Stimulated activated CD8-positive, alpha-beta memory T cell treated with anti-CD3 and anti-CD28 coated beads, Interleukin-7, amount 100 ng/mL, for 24 hours (primary cell): ENCODE results near the gene SECTM1.
"Not testable (repeated sequence)": the region's sequence is repeated elsewhere in the genome, so short reads cannot be mapped to it uniquely, and the experiment has no call there.

ENCODE experiments used
- DNase-seq: peaks from one replicate; pipeline ENCODE4 v3.0.0-alpha.2; 2020; ENCODE audit warnings: low read depth

Gene SECTM1

DNA sequence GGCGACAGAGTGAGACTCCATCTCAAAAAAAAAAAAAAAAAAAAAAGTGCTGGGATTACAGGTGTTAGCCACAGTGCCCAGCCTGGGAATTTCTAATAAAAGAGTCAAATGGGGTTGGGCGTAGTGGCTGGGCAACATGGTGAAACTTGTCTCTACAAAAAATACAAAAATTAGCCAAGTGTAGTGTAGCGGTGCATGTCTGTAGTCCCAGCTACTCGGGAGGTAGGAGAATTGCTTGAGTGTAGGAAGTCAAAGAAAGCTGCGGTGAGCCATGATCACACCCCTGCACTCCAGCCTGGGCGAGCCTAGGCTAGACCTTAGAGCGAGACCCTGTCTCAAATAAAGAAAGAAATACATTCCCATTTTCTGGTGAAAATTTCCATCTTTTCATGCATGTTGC, 35.6 kb upstream of the SECTM1 start:
- DNase-seq: no peak

DNA sequence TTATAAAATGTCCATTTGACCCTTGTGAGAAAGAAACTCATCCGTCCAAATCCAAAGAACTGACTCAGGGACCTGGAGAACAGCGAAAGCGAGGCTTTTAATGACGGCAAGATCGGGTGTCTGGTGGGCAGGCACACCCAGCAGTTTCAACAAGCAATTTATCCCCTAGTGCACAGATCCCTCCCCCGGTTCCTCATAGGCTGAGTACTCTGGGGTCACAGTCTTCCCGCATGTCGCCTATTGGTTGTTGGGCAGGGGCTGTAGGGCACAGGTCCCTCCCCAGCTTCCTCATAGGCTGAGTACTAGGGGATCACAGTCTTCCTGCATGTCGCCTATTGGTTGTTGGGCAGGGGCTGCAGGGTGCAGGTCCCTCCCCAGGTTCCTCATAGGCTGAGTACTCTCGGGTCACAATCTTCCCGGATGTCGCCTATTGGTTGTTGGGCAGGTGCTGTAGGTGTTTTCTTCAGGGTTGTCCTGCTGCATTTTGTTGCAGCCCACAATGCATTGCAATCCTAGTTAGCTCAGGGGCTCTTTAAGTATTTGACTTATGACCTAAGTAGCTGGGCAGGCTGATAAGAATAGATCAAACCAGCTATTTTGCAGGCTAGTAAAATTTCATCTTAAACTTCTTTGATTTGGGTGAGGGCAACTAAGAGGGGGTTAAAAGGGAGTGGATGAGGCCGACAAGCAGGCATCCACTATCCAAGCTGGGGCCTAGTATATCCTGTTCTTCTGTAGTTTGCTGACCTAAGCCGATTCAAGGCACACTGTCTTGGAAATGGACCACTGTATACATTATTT, 34.4 kb upstream of the SECTM1 start:
- DNase-seq: no peak

DNA sequence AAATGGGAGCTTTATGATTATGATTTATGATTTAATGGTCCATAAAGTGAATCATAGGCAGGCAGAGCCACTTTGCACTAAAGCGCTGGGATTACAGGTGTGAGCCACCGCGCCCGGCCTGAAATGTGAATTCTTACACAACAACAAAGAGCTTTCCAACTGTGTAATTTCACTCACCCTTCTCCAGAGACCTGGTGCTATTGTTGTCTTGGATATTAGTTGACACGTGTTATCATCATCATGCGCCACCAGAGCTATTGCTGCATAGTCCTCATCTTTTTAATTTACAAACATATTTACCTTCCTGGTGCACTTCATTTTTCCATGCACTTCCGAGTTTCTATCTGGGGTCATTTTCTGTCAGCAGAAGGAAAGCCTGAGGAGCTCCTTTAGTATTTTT, 33.2 kb upstream of the SECTM1 start:
- DNase-seq: no peak

DNA sequence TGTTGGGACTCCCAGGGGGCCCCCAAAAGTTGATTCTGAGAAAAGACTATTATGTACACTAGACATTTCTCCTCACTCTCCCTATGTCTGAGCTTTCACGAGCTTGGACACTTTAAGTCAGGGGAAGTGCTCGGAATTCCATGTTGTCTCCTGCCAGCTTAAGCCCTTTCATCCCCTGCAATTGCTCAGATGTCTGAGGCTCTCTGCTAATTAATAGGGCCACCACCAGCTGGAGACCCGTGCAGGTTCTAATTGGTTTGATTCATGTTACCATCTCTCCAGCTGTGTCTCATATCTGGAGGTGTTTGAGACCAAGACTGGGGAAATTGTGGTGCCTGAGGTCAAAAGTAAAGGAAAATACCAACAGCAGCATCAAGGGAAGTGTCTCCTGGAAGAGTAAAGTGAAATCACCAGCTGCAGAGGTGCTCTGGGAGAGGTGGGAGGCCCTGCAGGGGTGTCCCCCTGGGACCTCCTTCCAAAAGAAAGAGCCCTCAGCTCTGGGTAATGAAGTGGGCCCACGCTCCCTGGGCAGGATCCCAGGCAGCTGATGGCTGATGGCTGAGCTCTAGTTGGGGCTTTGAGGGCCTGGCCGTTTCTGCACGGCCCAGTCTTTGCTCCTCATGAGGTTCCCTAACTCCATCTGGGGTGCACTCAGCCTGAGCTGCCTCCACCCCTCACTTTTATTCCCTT, 32.2 kb upstream of the SECTM1 start:
- DNase-seq: no peak

DNA sequence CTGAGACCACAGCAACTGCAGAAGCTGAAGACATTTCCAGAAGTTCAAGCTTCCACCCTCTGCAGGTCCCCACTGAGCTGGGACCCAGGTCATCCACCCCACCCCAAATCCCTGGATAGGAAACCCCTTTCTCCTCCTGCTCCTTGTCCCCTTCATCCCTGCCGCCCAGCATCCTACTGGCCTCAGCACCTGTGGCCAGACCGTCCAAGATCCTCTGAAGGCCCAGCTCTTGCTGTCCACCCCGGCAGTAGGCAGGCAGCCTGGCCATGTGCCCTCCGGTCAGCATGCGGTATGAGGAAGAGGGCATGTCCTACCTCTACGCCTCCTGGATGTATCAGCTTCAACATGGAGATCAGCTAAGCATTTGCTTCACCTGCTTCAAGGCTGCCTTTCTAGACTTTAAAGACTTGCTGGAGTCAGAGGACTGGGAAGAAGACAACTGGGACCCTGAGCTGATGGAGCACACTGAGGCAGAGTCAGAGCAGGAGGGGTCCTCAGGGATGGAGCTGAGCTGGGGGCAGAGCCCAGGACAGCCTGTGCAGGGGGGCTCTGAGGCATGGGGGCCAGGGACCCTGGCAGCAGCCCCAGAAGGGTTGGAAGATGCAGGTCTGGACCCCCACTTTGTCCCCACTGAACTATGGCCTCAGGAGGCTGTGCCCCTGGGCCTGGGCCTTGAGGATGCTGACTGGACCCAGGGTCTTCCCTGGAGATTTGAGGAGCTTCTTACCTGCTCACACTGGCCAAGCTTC, 28.5 kb upstream of the SECTM1 start:
- DNase-seq: no peak

DNA sequence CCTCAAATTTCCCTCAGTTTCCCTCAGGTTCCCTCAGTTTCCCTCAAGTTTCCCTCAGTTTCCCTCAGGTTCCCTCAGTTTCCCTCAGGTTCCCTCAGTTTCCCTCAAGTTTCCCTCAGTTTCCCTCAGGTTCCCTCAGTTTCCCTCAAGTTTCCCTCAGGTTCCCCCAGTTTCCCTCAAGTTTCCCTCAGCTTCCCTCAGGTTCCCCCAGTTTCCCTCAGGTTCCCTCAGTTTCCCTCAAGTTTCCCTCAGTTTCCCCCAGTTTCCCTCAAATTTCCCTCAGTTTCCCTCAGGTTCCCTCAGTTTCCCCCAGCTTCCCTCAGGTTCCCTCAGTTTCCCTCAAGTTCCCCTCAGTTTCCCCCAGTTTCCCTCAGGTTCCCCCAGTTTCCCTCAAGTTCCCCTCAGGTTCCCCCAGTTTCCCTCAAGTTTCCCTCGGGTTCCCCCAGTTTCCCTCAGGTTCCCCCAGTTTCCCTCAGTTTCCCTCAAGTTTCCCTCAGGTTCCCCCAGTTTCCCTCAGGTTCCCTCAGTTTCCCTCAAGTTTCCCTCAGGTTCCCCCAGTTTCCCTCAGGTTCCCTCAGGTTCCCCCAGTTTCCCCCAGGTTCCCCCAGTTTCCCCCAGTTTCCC, 26.0 kb upstream of the SECTM1 start:
- not testable (repeated sequence) for DNase-seq

DNA sequence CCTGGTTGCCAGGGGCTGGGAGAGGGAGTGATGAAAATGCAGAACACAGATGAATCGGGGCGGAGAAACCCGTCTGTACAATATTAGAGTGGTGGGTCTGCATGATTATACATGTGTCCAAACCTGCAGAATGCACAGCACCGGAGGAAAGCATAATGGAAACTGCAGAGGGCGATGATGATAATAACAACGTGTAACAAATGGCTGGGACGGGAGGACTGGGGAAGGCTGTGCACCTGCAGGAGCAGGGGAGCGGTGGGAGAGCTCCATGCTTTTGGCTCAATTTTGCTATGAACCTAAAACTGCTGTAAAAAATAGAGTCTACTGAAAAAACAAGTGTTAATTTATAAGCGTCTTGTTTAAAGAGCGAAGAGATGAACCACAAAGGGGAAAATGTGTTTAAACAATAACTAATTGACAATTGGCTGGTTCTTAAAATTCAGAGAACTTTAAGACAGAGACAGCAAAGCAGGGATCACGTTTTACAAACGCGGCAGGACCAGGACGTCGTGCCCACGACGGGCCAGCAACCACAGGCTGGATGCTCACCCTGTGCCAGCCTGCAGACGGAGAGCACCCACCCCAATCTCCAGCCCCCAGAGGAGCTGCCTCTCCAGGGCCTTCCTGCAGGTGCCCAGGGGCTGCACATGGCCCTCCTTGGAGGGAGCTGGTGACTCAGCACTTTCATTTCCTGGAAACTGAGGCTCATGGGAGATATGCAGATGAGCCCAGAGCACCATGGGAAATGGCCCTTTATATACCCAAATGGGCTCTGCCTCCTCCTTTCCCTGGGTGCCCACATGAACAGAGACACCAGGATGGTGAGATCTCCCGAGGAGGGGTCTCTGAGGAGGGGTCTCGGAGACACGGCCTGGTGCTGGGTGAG, 25.1 kb upstream of the SECTM1 start, which contains the start of gene TEX19:
Gene TEX19, plus strand, starts transcription at position 783 of the 886 bp plus-strand sequence. CDS start 2,904 bp downstream, outside the sequence.
- no peak for DNase-seq

DNA sequence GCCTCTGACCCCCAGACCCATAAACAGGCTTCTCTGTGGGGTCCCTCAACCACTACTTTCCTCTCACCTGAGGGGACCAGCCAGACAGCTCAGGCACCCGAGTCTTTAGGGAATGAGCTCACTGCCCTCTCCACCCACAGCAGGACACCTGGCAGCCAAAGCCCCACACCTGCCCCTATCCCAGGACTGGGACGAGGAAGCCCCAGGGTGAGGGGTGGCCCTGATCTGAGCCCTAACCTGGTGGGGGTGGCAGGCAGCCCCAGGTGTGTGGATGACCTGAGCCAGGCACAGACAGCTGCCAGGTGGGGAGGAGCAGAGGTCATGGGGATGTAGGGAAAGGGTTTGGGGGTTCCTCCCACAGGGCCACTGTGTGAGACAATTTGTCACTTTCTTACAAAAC, 23.8 kb upstream of the SECTM1 start:
- DNase-seq: no peak

DNA sequence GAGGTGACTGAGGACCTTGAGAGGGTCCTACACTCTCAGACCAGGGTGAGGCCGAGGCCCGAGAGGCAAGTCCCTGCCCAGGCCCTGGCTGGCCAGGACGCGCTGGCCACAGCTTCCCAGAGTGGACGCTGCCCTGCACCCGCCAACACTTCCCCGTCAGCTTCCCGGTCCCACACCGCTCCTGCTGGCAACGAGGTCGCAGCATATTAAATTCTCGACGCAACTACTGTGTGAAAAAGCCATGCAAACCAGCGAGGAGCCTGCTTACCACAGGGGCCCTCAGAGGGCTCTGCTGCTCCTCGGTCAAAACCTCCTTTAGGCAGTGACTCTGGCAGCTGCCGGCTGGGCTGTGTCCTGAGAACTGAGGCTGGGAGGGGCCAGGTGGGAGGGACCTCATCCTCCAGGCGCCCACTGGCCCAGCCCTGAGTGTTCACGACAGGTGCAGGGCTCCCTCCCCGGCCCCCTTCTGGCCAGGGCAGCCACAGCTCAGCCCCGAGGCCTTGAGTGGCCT, 23.3 kb upstream of the SECTM1 start:
- DNase-seq: no peak

DNA sequence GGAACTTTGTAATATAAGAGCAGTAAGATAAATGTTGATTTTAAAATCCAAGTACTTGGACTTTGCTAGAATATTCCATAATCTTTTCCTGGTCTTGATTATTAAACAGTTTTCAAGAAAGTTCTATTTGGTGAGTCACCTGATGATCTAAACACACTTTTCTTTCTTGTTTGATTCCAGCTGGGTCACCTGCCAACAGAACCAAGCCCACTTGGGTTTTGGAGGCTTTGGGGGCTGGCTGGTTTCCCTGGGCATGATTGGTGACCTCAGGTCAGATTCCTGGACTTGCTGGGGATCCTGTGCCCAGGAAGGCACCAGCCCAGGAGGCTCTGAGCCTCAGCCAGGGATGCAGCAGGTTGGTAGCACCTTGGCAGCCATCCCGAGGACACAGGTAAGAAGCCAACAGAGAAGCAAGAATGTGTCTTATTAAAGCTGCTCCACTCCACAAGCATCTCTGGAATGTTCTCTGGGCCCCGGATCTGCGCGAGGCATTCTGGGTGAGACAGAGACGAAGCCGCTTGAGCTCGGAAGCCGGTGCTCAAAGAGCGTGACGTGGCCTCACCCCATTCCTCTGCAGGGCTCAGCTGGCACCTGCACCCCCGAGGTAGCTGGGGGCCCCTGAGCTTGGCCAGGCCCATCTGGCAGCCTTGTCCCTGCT, 22.3 kb upstream of the SECTM1 start:
- DNase-seq: no peak

DNA sequence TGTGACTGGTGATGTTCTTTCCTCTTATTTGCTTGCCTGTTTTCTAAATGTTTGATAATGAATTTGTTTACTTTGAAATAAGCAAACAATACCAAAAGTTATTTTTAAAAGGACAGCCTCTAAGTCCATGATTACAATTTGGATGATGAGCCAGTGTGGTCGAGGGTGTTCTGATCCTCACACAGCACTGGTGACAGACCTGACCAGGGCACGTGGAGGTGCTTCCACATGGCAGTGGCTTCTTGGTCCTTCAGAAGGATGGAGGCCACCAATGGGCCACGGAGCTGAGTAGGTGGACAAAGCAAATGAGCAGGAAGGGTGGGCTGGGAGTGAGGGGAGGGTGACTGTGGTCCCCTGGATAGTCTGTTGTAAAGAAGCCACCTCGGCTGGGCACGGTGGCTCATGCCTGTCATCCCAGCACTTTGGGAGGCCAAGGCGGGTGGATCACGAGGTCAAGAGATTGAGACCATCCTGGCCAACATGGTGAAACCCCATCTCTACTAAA, 21.3 kb upstream of the SECTM1 start:
- no peak for DNase-seq

DNA sequence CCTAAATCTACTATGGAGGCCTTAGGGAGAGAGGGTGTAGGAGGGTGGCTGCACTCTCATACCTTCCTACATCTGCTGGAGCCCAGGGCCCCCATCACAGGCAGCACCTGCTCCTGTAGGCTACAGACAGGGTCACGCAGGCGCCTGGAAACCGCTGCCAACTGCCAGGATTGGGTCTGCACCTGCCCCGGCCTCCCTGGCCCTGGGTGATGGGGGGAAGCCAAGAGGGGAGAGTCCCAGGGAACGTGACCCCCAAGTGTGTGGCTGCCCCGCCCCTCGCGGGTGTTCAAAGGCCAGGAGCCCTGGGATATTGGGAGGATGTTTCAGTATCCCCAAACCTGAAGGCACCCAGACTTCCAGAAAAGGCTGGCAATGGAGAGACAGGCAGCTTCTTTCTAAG, 19.9 kb upstream of the SECTM1 start:
- no peak for DNase-seq

DNA sequence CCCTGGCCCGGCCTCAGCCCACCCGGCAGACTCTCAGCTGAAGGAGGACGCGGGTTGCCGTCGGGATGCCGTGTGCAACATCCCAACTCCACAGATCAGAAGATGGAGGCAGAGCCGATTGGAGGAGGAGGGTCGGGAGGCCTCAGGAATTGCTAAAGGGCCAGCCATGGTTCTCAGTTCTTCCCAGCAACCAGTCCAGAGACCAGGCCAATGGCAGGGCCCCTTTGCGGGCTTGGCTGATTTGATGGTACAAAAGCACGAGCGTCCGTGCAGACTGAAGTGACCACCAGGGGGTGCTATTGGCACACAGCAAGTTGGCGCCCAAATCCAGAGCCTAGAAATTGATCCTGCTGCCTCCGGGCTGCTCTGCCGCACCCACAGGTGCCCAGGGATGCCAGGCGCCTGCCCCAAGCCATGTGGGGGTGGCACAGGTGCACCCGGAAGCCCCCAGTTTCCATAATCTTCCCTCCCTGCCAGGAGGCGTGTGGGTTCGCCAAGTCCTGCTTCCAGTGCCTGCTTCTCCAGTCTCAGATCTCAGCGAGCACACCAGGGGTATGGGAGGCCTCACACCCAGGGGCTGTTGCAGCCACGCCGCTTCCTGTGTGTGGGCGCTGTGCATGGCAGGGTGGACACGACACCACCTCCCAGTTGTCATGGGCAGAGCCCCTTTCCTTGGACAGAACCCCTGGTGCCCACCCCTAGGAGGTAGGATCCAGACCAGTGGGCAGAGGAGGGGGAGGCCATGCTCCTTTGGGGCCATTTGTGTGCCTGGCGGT, 18.3 kb upstream of the SECTM1 start:
- DNase-seq: peak; percentile 53

DNA sequence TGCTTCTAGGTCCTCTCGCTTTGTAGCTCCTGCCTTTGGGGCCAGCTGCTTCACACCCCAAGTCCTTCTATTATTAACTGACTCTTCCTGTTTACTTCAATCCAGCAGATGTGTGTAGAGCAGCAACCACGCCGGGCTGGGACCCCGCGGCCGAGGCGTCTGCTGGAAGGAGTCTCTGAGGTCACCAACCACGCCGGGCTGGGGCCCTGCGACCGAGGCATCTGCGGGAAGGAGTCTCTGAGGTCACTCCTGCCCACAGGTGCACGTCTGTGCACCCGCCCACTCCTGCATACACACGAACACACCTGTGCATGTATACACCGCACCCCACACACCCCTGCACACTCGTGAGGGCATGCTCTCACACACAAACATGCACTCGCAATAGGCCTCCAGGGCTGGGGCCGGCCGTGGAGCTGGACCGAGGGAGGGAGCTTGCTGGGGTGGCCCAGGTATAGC, 17.7 kb upstream of the SECTM1 start:
- no peak for DNase-seq

DNA sequence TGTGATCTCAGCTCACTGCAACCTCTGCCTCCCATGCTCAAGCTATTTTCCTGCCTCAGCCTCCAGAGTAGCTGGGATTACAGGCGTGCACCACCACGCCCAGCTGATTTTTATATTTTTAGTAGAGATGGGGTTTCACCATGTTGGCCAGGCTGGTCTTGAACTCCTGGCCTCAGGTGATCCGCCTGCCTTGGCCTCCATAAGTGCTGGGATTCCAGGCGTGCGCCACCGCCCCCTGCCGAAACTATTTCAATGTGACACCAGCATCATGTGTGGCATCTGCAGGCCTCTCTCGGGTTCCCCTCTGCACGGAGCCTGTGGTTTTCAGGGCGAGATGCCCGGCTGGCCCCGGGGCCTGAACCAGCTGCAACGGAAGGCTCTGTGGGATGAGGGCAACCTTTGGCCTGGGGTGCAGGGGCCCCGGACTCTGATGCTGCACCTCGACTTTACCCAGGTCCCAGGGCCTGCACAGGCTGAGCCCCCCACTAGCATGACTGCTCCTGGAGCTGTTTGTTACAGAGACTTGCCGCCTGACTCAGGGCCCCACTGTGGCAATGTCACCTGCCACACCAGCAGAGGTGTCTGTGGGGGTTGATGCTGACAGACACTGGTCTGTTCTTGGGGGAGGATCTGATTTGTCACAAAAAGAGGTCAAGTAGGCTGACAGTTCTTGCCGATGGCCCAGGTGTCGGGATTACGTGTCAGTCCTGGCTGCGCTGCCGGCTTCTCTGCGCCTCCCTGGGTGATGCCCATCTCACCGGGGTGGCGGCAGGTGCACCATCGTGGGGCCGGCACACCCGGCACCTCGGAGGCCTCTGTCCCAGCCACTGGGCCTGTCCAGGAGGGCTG, 16.8 kb upstream of the SECTM1 start:
- no peak for DNase-seq

DNA sequence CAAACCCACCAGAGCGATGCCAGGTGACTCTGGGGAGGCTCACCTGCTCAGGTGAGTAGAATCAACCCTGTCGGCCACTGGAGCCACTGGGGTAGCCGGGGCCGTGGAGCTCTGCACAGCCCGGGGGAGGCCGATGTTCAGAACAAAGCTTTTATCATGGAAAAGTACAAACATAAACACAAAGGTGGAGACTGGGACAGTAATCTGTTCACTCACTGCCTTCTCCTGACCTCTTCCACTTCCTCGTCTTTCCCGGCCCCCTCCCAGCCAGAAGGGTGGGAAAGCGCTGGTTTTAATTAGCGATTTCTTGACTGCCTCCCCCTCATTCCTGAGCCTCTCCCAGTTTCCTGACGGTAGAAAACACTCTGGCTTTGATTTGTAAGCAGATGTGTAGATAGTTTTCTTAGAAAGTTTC, 15.7 kb upstream of the SECTM1 start:
- DNase-seq: no peak

DNA sequence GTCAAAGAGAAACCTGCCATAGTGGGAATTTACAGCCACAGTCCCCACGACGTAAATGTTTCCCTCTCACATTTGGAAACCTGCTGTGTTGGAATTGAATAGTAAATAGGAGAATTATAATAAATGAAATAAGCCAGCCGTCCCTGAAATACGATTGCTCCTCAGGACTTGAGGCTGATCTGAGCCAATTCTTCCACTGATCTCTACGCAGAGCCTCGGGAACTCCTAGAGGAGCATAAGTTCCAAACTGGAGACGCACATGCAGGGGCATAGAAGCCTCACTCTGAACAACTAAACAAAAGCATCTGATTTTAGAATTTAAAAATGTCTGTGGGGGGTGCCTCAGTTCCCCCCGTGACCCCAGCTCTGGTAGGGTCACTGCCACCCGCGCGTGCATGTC, 15.3 kb upstream of the SECTM1 start:
- DNase-seq: no peak

DNA sequence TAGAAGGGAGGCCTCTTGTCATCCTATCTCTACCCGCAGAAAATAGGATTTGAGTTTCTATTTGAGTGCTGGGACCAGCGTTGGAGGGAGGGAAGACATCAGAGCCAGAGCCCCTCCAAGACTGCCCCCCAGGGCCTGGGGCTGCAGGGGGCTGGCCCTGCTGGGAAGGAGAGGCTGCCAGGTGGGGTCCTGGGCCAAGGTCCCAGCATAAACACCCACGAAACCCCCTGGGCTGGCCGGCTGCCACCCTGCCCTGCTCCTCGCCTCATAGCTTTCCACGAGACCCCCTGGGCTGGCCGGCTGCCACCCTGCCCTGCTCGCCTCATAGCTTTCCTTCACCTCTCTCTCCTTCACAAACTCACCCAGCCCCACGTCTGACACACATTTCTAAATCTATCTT, 14.9 kb upstream of the SECTM1 start:
- no peak for DNase-seq

DNA sequence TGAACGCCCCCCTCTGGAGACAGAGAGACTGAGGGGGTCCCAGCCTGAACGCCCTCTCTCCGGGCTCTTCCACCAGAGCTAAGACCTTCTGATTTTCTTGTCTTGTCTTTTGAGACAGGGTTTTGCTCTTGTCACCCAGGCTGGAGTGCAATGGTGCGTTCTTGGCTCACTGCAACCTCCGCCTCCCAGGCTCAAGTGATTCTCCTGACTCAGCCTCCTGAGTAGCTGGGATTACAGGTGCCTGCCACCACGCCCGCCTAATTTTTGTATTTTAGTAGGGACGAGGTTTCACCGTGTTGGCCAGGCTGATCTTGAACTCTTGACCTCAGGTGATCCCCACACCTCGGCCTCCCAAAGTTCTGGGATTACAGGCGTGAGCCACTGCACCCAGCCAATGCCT, 14.4 kb upstream of the SECTM1 start:
- not testable (repeated sequence) for DNase-seq
